Uterus (tissue), 2 donors: ENCODE results near the gene MXRA8.

Experiments
- CTCF ChIP-seq, 4 experiments: fragments of 200-600 bp in 2 of 4; fragments of 450-650 bp in 2 of 4; sonication (generic) in 2 of 4; IDR thresholded peaks; one replicate each; pipeline ENCODE4 v1.5.1; 2016 to 2019; ENCODE audit warnings: antibody characterized with exemption in 4 of 4, mild to moderate bottlenecking in 2 of 4, moderate library complexity in 1 of 4
- POLR2A ChIP-seq, 2 donors: fragments of 450-650 bp; IDR thresholded peaks; one replicate each; pipeline ENCODE4 v1.6.1; 2016; ENCODE audit warnings: antibody characterized with exemption in 2 of 2, mild to moderate bottlenecking in 1 of 2, moderate library complexity in 1 of 2

GRCh38 chr1:1381294-1381693 is 22.9 kb upstream of the MXRA8 start:
- no peak for TF ChIP-seq POLR2A (IDR thresholded peaks at IDR 0.05)
- no peak for TF ChIP-seq CTCF (IDR thresholded peaks at IDR 0.05)
